ENCODE data around the gene ADAMTS14. TPM values are rescaled to one million over a fixed set of nuclear protein-coding genes. Genes with fewer than 3 reads are reported as not detected.

Gene ADAMTS14
- polyA plus RNA-seq, 6 donors from 2014 or later: not detected

DNA sequence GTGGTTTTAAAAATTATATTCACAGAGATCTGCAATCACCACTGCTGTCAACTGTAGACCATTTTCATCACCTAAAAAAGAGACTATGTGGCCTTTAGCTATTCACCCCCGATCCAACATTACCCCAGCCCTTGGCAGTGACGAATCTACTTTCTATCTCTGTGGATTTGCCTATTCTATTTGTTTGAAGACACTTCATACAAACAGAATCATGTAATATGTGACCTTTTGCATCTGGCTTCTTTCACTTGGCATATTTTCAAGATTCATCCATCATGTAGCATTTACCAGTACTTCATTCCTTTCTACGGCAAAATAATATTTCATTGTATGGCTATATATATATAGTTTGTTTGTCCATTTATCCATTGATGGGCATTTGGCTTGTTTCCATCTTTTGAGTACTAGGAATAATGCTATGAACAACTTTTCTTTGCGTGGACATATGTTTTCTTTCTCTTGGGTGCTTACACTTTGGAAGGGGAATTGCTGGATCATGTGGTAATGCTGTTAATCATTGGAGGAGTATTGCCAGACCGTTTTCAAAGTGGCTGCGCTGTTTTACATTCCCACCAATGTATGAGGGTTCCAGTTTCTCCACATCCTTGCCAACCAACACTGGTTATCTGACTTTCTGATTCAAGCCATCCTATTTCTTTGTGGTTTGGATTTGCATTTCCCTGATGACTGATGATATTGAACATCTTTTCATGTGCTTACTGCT lies 22.3 kb downstream of the ADAMTS14 start:
- no peak for ATAC-seq (ENCODE audit: low read depth in 2 of 2)
- peaks cover 0 to 9% (median 0%) of the 10 kb centered on the region in 3 donors for H3K27me3 Mint-ChIP-seq
- no peak overlapping the region for H3K27ac Mint-ChIP-seq
- H3K4me1 Mint-ChIP-seq: no peaks in the 10 kb centered on the region
- H3K4me3 Mint-ChIP-seq: no peak overlapping the region
- peaks cover 0 to 2% (median 0%) of the 10 kb centered on the region in 7 donors for H3K9me3 Mint-ChIP-seq
- no peaks in the 10 kb centered on the region for H3K36me3 Mint-ChIP-seq
- DNase-seq: no peak

DNA sequence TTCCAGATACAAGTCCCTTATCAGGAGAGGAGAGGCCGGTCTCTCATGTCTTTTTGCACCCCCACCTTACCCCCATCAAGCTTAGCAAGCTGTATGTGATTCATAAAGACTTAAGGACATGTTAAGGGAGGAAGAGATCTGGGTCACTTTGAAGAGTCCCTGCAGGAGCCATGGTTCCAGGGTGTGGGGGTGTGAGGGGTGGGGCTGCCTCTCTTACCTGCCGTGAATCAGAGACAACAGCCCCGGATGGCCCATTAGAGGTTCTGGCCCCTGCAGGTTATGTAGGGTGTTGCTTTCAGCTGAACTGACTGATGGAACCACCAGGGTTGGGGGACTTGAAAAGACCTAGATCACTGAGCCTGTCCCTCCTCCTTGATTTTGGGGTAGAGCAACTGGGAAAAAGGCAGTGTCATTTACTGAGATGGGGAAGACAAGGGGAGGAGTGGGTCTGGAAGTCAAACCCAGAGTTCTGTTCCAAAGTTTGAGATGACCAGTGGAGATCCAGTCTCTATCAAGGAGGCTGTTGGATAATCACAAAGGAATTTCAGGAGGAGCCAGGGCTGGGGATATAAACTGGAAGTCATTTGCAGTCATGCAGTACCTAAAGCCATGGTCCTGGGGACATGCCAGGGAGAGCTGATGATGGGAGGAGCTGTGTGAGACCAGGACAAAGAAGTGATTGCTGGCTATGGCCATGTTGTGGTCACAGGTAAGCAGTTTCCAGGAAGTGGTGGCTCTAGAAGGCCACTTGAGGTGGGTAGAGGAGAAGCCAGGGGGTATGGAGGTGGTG lies 23.1 kb downstream of the ADAMTS14 start:
- no peaks in the 10 kb centered on the region for H3K4me1 Mint-ChIP-seq
- peaks cover 0 to 9% (median 0%) of the 10 kb centered on the region in 3 donors for H3K27me3 Mint-ChIP-seq
- H3K4me3 Mint-ChIP-seq: no peak overlapping the region
- no peak for ATAC-seq (ENCODE audit: low read depth in 2 of 2)
- no peaks in the 10 kb centered on the region for H3K9me3 Mint-ChIP-seq
- DNase-seq: no peak
- H3K27ac Mint-ChIP-seq: no peak overlapping the region
- no peaks in the 10 kb centered on the region for H3K36me3 Mint-ChIP-seq

DNA sequence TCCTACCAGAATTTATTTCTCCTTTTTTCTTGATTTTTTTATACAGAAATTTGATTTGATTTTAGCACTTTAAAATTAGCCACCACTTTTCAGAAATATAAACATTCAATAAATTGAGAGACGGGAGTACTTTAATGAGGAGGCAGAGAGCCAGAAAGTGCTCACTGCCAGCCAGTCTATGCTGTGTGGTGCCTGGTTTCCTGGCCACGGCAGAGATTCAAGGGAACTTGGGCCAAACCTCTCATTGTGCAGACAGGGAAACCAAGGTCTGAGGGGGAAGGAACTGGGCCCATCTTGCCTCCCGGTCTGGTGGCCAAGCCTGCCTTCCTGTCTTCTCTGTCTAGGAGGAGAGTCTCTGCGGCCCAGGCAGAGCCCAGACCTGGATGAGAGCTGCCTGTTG lies 25.9 kb downstream of the ADAMTS14 start:
- Mint-ChIP-seq H3K9me3 (no peaks in the 10 kb centered on the region), H3K36me3 (no peaks in the 10 kb centered on the region), H3K4me1 (no peaks in the 10 kb centered on the region), H3K27ac (no peak overlapping the region), H3K4me3 (no peak overlapping the region), H3K27me3 (no peaks in the 10 kb centered on the region)
- no peak for DNase-seq
- no peak for ATAC-seq (ENCODE audit: low read depth in 2 of 2)

DNA sequence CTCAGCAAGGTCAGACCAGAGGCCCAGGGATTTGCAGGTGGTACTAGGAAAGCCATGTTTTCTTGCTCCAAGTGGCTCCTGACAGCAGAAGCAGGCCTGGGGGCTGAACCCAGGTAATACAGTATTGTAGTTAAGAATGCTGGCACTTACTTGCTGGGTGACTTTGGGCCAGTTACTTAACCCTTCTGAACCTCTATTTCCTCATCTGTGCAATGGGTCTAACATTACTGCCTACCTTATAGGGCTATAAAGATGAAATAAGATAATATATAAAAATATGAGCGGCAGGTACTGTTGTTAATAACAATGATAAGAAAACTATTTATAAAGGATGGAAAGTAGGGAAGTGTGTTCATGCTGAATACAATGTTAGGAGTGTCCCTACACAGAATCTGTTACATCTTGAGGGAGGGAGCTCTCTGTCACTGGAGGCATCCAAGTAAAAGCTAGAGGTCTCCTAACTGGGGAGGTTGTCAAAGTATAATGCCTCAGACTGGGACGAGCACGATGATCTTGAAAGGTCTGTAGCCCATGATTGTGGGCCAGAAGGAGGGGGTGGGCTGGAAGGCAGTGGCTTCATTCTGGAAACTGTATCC lies 26.9 kb downstream of the ADAMTS14 start:
- Mint-ChIP-seq H3K9me3 (no peaks in the 10 kb centered on the region), H3K36me3 (no peaks in the 10 kb centered on the region), H3K27ac (no peak overlapping the region), H3K27me3 (no peaks in the 10 kb centered on the region), H3K4me1 (no peaks in the 10 kb centered on the region), H3K4me3 (no peak overlapping the region)
- DNase-seq (no peak), ATAC-seq (ENCODE audit: low read depth in 2 of 2) (no peak)

DNA sequence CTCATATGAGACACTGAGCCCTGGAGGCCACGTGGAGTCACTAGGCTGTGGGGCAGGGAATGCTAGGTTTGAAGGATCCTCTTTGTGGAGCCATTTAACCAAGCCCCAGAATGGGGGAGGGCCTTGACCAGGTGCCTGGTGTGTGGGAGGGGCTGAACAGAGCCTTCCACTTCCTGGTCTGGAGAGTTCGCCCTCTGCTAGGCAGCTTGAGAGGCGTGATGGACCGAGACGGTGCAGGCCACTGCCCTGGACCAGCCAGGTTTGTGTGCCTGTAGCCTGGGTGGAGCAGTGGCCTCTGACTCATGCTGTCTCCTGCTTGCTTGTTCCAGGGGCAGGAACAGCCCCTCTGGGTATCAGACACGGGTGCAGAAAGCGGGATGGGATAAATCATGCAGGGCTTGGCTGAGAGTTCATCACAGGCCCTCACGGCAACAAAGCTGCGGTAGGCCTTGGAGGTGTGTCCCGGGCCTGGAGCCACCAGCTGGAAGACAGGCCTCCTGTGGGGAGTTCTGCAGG lies 27.4 kb downstream of the ADAMTS14 start:
- no peaks in the 10 kb centered on the region for H3K9me3 Mint-ChIP-seq
- H3K27me3 Mint-ChIP-seq: no peaks in the 10 kb centered on the region
- DNase-seq: no peak
- ATAC-seq (ENCODE audit: low read depth in 2 of 2): no peak
- no peaks in the 10 kb centered on the region for H3K4me1 Mint-ChIP-seq
- H3K36me3 Mint-ChIP-seq: no peaks in the 10 kb centered on the region
- H3K27ac Mint-ChIP-seq: no peak overlapping the region
- H3K4me3 Mint-ChIP-seq: no peak overlapping the region

DNA sequence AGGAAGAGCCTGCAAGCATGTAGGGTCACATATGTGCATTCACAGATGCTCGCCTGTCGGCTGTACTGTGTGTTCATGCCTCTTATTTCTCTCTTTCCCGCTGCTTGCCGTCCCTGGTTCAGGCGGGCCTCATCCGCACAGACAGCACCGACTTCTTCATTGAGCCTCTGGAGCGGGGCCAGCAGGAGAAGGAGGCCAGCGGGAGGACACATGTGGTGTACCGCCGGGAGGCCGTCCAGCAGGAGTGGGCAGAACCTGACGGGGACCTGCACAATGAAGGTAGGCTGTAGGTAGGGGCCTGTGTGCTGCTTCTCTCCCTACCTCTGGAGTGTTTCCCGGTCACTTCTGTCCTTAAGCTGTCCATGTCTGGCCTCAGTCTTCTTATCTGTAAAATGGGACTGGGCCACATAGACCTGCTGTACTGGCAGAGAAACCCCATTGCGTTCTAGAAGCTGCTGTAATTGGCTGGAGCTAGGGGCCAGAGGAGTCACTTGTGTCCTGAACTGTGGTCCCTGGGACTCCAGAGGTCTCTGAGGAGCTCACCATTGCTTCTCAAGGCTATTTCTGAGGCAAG lies 30.0 kb downstream of the ADAMTS14 start:
- no peaks in the 10 kb centered on the region for H3K27me3 Mint-ChIP-seq
- no peak overlapping the region for H3K27ac Mint-ChIP-seq
- DNase-seq (no peak), ATAC-seq (ENCODE audit: low read depth in 2 of 2) (no peak)
- no peaks in the 10 kb centered on the region for H3K9me3 Mint-ChIP-seq
- H3K36me3 Mint-ChIP-seq: no peaks in the 10 kb centered on the region
- no peaks in the 10 kb centered on the region for H3K4me1 Mint-ChIP-seq
- H3K4me3 Mint-ChIP-seq: no peak overlapping the region

DNA sequence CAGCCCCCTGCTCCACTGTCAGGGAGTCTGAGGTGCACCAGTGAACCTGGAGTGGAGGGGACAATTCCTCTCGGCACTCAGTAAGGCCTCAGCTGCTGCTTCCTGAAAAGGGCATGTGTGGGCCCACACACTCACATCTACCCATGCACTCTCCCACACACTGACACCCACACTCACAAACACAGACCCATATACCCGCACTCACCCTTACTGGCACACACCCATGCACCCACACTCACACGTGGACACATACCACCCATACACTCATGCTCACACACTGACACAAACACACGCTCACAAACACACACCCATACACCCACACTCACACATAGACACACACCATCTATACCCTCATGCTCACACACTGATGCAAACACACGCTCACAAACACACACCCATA lies 31.9 kb downstream of the ADAMTS14 start:
- DNase-seq (no peak), ATAC-seq (ENCODE audit: low read depth in 2 of 2) (no peak)
- H3K4me3 Mint-ChIP-seq: no peak overlapping the region
- H3K27me3 Mint-ChIP-seq: no peaks in the 10 kb centered on the region
- no peaks in the 10 kb centered on the region for H3K36me3 Mint-ChIP-seq
- no peaks in the 10 kb centered on the region for H3K9me3 Mint-ChIP-seq
- no peaks in the 10 kb centered on the region for H3K4me1 Mint-ChIP-seq
- H3K27ac Mint-ChIP-seq: no peak overlapping the region

DNA sequence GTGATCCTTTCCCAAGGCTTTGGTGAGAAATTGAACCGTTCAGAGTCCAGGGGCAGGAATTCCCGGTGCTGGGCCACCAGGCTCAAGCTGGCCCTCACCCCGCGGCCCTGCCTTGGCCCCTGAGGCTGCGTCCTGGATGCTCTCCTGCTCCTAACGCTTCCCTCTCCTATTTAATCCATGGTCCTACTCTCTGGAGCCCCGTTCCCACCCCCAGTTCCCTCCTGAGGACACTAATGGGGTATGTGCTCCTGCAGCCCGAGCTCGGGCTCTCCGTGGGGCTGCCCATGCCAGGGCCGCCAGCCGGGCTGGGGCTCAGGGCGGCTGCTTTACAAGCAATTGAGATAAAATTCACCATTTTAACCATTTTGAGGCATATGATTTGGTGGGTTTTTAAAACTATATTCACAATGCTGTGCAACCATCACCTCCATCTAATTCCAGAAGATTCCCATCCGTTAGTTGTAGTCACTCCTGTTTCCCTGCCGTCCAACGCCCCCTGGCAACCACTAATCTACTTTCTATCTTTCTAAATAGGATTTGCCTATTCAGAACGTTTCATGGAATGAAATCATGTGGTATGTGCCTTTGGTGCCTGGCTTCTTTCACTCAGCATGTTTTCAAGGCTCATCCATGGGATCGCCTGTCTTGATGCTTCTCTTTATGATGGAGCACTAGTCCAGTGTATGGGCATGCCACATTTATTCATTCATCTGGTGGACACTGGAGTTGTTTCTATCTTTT lies 33.0 kb downstream of the ADAMTS14 start:
- Mint-ChIP-seq H3K4me3 (no peak overlapping the region), H3K4me1 (no peaks in the 10 kb centered on the region), H3K9me3 (no peaks in the 10 kb centered on the region), H3K27me3 (no peaks in the 10 kb centered on the region), H3K27ac (no peak overlapping the region), H3K36me3 (no peaks in the 10 kb centered on the region)
- ATAC-seq (ENCODE audit: low read depth in 2 of 2) (no peak), DNase-seq (no peak)

DNA sequence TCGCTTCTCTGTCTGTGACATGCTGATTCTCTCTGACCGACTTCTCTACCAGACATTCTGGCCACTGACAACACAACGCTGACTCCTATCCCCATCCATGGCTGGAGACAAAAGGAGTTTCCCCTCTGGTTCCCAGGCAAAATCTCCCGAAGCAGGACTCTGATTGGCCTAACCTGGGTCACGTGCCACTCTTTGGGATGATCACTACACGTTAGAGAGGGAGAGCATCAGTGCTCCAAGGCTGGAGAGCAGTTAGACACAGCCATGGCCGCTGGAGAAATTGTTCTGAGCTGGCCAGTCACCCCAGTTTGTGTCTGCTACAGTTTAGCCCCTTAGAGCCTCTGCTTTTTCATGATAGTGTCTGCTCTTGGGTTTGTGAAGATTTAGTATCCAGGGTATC lies 38.9 kb downstream of the ADAMTS14 start:
- DNase-seq (no peak), ATAC-seq (ENCODE audit: low read depth in 2 of 2) (no peak)
- H3K27me3 Mint-ChIP-seq: peaks cover 0 to 7% (median 6%) of the 10 kb centered on the region in 3 donors
- no peaks in the 10 kb centered on the region for H3K36me3 Mint-ChIP-seq
- H3K9me3 Mint-ChIP-seq: no peaks in the 10 kb centered on the region
- H3K4me1 Mint-ChIP-seq: no peaks in the 10 kb centered on the region
- peak overlapping the region in 1 of 8 donors; percentile 44 for H3K4me3 Mint-ChIP-seq
- H3K27ac Mint-ChIP-seq: no peak overlapping the region

DNA sequence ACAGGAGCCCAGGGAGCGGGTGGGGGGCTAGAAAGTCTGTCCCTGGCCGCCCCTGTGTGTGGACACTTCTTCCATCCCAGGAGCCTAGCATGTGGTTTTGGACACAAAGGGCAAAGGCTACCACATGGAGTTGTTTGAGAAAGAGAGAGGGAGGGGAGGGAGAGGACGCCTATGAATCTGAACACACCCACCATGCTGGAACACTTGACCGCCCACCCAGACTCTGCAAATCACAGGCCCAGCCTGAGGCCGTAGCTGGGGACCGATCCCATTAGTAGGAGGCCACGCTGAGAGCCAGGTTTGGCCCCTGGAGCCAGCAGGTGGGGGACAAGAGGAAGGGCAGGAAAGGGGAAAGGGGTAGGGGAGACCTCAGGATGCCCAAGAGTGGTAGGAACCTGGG lies 39.6 kb downstream of the ADAMTS14 start:
- Mint-ChIP-seq H3K36me3 (no peaks in the 10 kb centered on the region), H3K4me1 (peaks cover 0 to 2% (median 0%) of the 10 kb centered on the region in 3 donors), H3K27me3 (peaks cover 0 to 7% (median 6%) of the 10 kb centered on the region in 3 donors), H3K27ac (no peak overlapping the region), H3K4me3 (no peak overlapping the region), H3K9me3 (no peaks in the 10 kb centered on the region)
- no peak for DNase-seq
- no peak for ATAC-seq (ENCODE audit: low read depth in 2 of 2)

DNA sequence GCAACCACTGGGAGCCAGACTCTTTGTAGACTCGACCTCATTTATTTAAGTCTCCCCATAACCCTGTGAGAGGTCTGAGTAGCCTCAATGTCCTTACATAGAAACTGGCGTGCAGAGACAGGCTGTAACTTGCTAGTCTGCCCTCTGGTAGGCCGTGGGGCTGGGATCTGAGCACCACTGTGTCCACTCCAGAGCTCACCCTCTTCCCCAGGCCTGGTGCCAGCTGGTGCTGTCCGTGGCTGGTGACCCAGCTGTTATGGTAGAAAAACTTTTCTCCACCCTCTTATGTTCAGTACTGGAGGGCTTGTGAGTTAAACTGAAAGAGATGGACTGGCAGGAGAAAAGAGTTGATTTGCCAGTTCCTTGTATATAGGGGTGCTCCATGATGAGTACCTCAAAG lies 41.9 kb downstream of the ADAMTS14 start:
- Mint-ChIP-seq H3K9me3 (no peaks in the 10 kb centered on the region), H3K4me1 (peaks cover 0 to 2% (median 0%) of the 10 kb centered on the region in 3 donors), H3K27ac (peak overlapping the region in 1 of 6 donors; percentile 28), H3K4me3 (no peak overlapping the region), H3K36me3 (no peaks in the 10 kb centered on the region), H3K27me3 (peaks cover 0 to 7% (median 6%) of the 10 kb centered on the region in 3 donors)
- no peak for DNase-seq
- no peak for ATAC-seq (ENCODE audit: low read depth in 2 of 2)

DNA sequence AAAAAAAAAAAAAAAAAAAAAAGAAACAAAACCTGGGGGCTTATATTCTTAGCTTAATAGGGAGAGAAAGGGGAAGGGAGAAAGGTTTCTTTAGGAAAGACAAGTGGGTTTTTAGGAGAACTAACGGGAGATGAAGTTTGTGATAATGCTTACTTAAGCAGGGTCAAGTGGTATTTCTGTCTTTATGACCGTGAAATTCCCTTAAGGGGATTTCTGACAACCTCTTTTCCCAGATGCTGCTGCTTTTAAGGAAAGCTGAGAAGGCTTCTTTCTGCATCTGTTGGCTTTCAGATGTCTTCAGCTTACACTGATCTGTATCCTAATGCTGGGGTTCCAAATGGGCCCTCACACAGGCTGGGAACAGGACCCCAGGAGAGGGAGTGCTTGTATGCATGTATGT lies 42.6 kb downstream of the ADAMTS14 start:
- H3K9me3 Mint-ChIP-seq: no peaks in the 10 kb centered on the region
- DNase-seq (no peak), ATAC-seq (ENCODE audit: low read depth in 2 of 2) (no peak)
- no peak overlapping the region for H3K4me3 Mint-ChIP-seq
- H3K4me1 Mint-ChIP-seq: peaks cover 0 to 2% (median 0%) of the 10 kb centered on the region in 3 donors
- peaks cover 0 to 7% (median 6%) of the 10 kb centered on the region in 3 donors for H3K27me3 Mint-ChIP-seq
- H3K36me3 Mint-ChIP-seq: no peaks in the 10 kb centered on the region
- H3K27ac Mint-ChIP-seq: no peak overlapping the region

All from naive B cell (primary cell).